Suprapubic skin (tissue), 4 donors: Measurements from ENCODE around the gene CMTM1. TPM values are rescaled to one million over a fixed set of nuclear protein-coding genes. Genes with fewer than 3 reads are reported as not detected.

ENCODE experiments used
- DNase-seq, 2 donors: peaks; one replicate each; pipeline ENCODE4 v3.0.0-alpha.2; 2019; ENCODE audit warnings: low spot score in 2 of 2
- H3K27ac ChIP-seq: fragments of 200-600 bp; sonication (generic); one replicate; pipeline ENCODE4 v1.5.1; 2019
- H3K27me3 ChIP-seq: fragments of 200-600 bp; sonication (generic); one replicate; pipeline ENCODE4 v1.5.1; 2019
- H3K36me3 ChIP-seq: fragments of 200-600 bp; sonication (generic); one replicate; pipeline ENCODE4 v1.5.1; 2019
- H3K4me1 ChIP-seq: fragments of 200-600 bp; sonication (generic); one replicate; pipeline ENCODE4 v1.5.1; 2019
- H3K4me3 ChIP-seq: fragments of 200-600 bp; sonication (generic); one replicate; pipeline ENCODE4 v1.5.1; 2019; ENCODE audit warnings: mild to moderate bottlenecking
- H3K9me3 ChIP-seq: fragments of 200-600 bp; sonication (generic); one replicate; pipeline ENCODE4 v1.5.1; 2019
- CTCF ChIP-seq, 2 donors: fragments of 200-600 bp in 1 of 2; fragments of 450-650 bp in 1 of 2; sonication (generic) in 1 of 2; IDR thresholded peaks; one replicate each; pipeline ENCODE4 v1.5.1; 2016 to 2019; ENCODE audit warnings: antibody characterized with exemption in 2 of 2, mild to moderate bottlenecking in 1 of 2, moderate library complexity in 1 of 2
- EP300 ChIP-seq: sonication (generic); formaldehyde crosslinking; IDR thresholded peaks from one replicate; pipeline ENCODE4 v1.6.1; 2017; ENCODE audit warnings: antibody characterized with exemption
- POLR2A ChIP-seq, 2 donors: fragments of 450-650 bp; IDR thresholded peaks; one replicate each; pipeline ENCODE4 v1.6.1; 2017; ENCODE audit warnings: antibody characterized with exemption in 2 of 2, mild to moderate bottlenecking in 2 of 2, moderate library complexity in 2 of 2
- POLR2AphosphoS5 ChIP-seq, 3 donors: sonication (generic); formaldehyde crosslinking; IDR thresholded peaks; one replicate each; pipeline ENCODE4 v1.6.1; 2017; ENCODE audit warnings: antibody characterized with exemption in 3 of 3
- WGBS: methylation state at CpG from one replicate; pipeline ENCODE4 v1.1.5; 2018; 5-methylcytosine and 5-hydroxymethylcytosine counted together
- total RNA-seq, 4 donors: library from RNA; depleted of rRNA; stranded (reverse); fragments of >200 nt; gene quantifications; one replicate each; pipeline ENCODE4 v1.1.0, GENCODE V29; 2016

Gene CMTM1
- total RNA-seq, 4 donors from 2014 or later, result 0.97 to 1.6 (median 1.5) TPM

GRCh38 chr16:66578651-66579531 is 12.7 kb downstream of the CMTM1 start, which contains the start of gene CMTM2:
Gene CMTM2, plus strand, starts transcription at chr16:66579463. Its CDS starts 145 bp downstream, at chr16:66579608.
- Histone ChIP-seq H3K27me3 (peaks cover 5% of the 10 kb centered on the region), H3K4me1 (peaks cover 11% of the 10 kb centered on the region), H3K27ac (no peak within 1 kb of the TSS), H3K9me3 (no peaks in the 10 kb centered on the region), H3K36me3 (no peaks in the 10 kb centered on the region), H3K4me3 (peak within 1 kb of the TSS; percentile 38)
- no peak for DNase-seq
- TF ChIP-seq CTCF (IDR thresholded peaks at IDR 0.05), result no peak
- no peak for TF ChIP-seq POLR2AphosphoS5 (IDR thresholded peaks at IDR 0.05)
- no peak for TF ChIP-seq EP300
- TF ChIP-seq POLR2A (IDR thresholded peaks at IDR 0.05), result no peak
- 47% methylated on average over 57 of the region's 77 CpGs for WGBS

- no peak for DNase-seq
- Histone ChIP-seq H3K4me1 (peaks cover 11% of the 10 kb centered on the region), H3K36me3 (no peaks in the 10 kb centered on the region), H3K27ac (no peak overlapping the region), H3K27me3 (peaks cover 5% of the 10 kb centered on the region), H3K4me3 (no peak overlapping the region), H3K9me3 (no peaks in the 10 kb centered on the region)
- TF ChIP-seq EP300 (no peak), POLR2A (IDR thresholded peaks at IDR 0.05) (no peak), CTCF (IDR thresholded peaks at IDR 0.05) (no peak), POLR2AphosphoS5 (IDR thresholded peaks at IDR 0.05) (no peak)
- WGBS, result 79% methylated on average over 4 of the region's 4 CpGs
These were observed 14.5 kb downstream of the CMTM1 start for GRCh38 chr16:66580605-66581209.

DNA sequence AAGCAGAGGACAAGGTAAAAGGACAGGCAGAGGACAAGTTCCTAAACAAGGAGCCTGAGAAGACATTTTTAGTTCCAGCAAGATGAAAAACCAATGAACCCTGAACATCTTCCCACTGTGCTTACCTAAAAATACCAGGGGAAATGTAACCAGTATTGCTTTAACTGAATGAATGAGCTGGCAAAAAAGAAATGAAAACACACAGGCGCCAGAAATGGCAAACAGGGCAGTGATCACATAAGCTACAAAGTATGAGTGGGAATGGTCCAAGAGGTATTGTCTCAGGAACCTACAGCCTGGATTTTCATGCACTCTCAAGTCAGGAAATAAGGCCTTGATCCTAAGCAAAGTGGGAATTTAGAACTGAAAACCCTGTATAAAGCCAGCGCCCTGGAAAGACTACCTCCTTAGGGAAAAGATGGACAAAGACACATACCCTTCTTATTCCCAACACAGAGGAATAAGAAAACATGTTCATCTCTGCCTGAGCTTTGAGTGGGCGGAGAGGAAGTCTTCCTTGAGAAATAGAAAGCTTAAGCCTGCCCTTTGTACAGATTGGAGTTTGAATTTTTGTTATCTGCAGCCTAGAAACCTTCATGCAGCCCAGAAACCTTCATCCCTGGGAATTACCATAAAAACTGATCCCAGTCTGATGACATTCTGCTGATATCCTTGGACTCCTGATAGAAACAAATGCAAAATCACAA is 15.2 kb downstream of the CMTM1 start:
- DNase-seq, result no peak
- H3K9me3 ChIP-seq, result no peaks in the 10 kb centered on the region
- peaks cover 11% of the 10 kb centered on the region for H3K4me1 ChIP-seq
- H3K27ac ChIP-seq, result no peak overlapping the region
- no peaks in the 10 kb centered on the region for H3K36me3 ChIP-seq
- 52% methylated on average over 3 of the region's 3 CpGs for WGBS
- no peak overlapping the region for H3K4me3 ChIP-seq
- H3K27me3 ChIP-seq, result peaks cover 5% of the 10 kb centered on the region
- TF ChIP-seq CTCF (IDR thresholded peaks at IDR 0.05) (no peak), POLR2AphosphoS5 (IDR thresholded peaks at IDR 0.05) (no peak), EP300 (no peak), POLR2A (IDR thresholded peaks at IDR 0.05) (no peak)

DNA sequence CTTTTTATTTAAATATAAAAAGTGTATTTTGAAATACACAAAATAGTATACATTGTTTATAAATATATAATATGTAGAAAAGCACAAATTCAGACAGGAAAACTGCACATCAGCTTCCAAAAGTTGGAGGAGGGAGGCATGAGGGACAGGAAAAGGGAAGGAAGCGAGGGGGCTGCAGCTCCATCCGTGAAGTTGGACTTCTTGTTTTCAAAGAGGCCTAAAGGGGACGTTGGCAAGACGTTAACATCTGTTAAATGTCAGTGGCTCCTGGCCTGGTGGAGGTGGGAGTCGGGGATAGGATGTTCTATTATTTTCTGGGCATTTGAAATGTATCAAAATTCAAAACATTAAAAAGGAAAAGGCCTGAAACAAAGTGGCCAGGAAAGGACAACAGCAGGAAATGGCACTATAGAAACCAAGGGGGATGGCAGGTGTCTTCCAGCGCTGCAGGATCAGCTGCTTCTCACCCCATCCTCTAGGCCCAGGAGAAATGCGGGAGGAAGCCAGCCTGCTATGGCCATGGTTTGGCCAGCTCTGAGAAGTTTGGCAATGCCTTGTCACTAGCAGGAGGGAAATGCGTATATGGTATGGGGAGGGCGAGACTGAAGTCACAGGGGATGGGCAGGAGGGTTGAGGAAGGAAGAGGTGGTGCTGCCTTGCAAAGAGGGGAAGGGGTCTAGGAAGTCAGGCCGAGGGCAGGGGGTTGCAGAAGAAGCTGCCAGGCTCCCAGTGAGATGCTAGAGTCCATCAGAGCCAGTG is 19.4 kb downstream of the CMTM1 start:
- no peaks in the 10 kb centered on the region for H3K4me1 ChIP-seq
- no peak overlapping the region for H3K4me3 ChIP-seq
- DNase-seq, result no peak
- no peaks in the 10 kb centered on the region for H3K36me3 ChIP-seq
- H3K9me3 ChIP-seq, result no peaks in the 10 kb centered on the region
- H3K27ac ChIP-seq, result no peak overlapping the region
- H3K27me3 ChIP-seq, result no peaks in the 10 kb centered on the region
- no peak for TF ChIP-seq EP300
- TF ChIP-seq CTCF (IDR thresholded peaks at IDR 0.05), result no peak
- TF ChIP-seq POLR2AphosphoS5 (IDR thresholded peaks at IDR 0.05), result no peak
- 75% methylated on average over 10 of the region's 10 CpGs for WGBS
